Amniotic epithelial cell (primary cell): ENCODE data around the gene MED9.
A peak's percentile ranks its signal among the peaks of the same experiment; 100 is the strongest.

Experiments used
- DNase-seq: peaks from one replicate; pipeline ENCODE4 v3.0.0-alpha.2; 2010; ENCODE audit warnings: low read depth

The MED9 gene

GRCh38 chr17:17516941-17517720 is 40.3 kb downstream of the MED9 start:
- no peak for DNase-seq

- DNase-seq = no peak
Measured at GRCh38 chr17:17518014-17518413, 41.2 kb downstream of the MED9 start.

DNA sequence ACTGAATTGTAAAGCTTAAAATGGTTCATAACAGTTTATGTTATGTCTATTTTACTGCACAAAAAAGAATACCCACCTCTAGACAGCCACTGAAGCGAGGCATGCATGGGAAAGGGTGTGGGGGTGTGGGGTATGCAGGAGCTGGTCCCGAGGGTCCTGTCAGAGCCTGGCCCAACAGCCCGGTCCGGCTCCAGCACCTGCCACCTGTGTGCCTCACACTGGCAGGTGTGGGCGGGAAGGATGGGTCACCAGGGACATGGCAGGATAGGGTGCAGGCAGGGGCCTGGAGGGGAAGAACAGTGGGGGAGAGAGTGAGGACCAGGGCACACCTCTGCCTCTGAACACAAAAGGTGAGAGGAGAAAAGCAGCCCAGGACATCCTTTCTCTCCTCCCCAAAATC is 42.2 kb downstream of the MED9 start:
- DNase-seq = no peak

DNA sequence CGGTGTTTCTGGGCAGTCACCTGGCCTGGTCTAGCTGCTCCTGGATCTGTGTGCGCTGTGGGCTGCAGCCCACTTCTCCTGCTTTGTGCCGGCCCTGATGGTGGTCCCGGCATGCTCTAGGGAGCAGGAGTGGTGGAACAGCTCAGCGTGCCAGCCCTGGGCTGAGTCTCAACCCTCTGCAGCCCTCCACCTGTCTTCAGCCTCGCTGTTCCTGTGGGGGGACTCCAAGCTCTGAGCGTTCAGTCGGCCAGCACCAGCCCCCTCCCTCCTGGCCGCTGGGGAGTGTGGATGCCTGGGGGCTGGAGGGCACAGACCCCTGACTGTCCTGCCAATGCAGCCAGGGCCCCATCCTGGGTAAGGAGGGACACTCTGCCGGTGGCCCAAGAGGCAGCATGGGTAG is 43.1 kb downstream of the MED9 start:
- no peak for DNase-seq

GRCh38 chr17:17520599-17521232 is 43.9 kb downstream of the MED9 start:
- no peak for DNase-seq

GRCh38 chr17:17523001-17523730 is 46.4 kb downstream of the MED9 start:
- DNase-seq = no peak

GRCh38 chr17:17523731-17524490 is 47.1 kb downstream of the MED9 start:
- DNase-seq = no peak

GRCh38 chr17:17525311-17525710 is 48.5 kb downstream of the MED9 start:
- DNase-seq = no peak

- no peak for DNase-seq
Measured at GRCh38 chr17:17525956-17526355, 49.2 kb downstream of the MED9 start.

- DNase-seq = no peak
Measured at GRCh38 chr17:17526369-17526768, 49.6 kb downstream of the MED9 start.

DNA sequence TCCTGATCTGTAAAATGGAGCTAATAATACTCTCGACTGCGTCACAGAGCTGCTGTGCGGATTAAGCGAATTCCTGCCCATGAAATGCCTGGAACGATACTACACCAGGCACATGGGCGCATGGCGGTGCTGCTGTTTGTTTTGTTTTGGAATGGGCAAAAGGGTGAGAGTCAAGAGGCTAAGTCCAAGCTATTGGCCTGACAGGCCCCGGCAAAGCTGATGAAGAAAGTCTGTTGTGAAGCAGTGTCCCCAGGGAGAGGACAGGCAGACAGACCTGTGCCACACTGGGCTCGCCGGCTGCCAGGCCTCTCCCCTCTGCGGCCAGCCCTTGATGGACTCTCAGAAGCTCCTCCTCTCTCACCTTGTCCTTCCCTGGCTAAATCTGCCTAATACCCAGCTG is 50.7 kb downstream of the MED9 start:
- no peak for DNase-seq

- DNase-seq = no peak
Measured at GRCh38 chr17:17527956-17528500, 51.2 kb downstream of the MED9 start.

- no peak for DNase-seq
Measured at GRCh38 chr17:17528696-17529652, 52.2 kb downstream of the MED9 start.

GRCh38 chr17:17531156-17531555 is 54.4 kb downstream of the MED9 start:
- DNase-seq = no peak

- DNase-seq = no peak
Measured at GRCh38 chr17:17532991-17533390, 56.2 kb downstream of the MED9 start.

GRCh38 chr17:17533901-17534441 is 57.2 kb downstream of the MED9 start:
- DNase-seq = no peak

- DNase-seq = no peak
Measured at GRCh38 chr17:17535957-17536356, 59.2 kb downstream of the MED9 start.

DNA sequence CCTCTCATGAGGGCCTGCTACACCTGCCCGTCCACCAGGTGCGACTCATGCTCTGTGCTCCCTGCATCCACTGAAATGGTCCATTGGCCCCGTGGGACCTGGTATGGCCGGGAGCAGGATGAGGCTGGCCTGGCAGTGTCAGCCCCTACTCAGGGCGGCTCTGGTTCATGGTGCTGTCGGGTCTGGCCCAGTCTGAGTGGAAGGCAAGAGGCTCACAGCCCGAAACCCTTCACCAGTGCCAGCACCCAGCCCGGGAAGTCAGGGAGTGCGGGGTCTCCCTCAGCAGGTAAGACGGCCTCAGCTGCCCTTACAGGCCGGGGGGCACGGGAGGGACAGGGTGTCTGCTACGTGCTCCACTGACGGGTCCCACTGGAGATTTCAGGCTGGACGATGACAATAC is 59.9 kb downstream of the MED9 start:
- DNase-seq = no peak

GRCh38 chr17:17537311-17538099 is 60.7 kb downstream of the MED9 start:
- peak; percentile 57 for DNase-seq
